ENCODE results near the gene RBM39.

DNA sequence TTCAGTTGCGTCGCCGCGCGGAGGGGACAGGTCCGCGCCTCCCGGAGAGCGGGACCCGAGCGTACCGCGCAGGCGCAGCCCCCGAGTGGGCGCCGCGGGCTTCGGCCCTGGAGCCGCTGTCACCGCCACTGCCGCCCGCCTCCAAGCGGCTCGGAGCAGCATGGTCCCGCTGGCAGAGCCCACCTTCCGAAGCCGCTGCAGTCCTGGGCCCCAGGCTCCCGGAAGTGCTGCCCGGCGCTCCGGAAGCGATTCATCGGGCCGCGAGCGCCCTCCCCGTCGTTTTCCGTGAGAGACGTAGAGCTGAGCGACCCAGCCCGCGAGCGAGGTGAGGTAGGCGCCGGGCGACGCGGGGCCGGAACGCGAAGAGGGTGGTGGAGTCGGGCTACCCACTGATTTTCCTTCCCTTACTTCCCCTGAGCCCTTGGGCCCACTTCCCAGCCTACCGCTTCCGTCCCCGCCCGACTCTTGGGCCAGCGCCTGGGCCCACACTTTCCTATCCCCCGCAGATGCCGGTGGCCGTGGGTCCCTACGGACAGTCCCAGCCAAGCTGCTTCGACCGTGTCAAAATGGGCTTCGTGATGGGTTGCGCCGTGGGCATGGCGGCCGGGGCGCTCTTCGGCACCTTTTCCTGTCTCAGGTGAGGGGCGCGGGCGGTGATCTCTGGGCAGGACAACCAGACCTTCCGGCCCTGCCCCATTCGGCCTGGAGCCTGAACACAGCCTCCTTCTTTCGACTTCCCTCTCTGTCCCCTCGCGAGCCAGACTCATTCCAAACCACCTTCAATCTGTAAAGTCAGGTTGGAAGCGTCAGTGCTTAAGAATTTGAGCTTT lies 42.7 kb downstream of the RBM39 start, which contains the start of the genes NFS1 and ROMO1:
- TF ChIP-seq POLR2A (IDR thresholded peaks at IDR 0.05) = no peak
- TF ChIP-seq, protein P1, sequence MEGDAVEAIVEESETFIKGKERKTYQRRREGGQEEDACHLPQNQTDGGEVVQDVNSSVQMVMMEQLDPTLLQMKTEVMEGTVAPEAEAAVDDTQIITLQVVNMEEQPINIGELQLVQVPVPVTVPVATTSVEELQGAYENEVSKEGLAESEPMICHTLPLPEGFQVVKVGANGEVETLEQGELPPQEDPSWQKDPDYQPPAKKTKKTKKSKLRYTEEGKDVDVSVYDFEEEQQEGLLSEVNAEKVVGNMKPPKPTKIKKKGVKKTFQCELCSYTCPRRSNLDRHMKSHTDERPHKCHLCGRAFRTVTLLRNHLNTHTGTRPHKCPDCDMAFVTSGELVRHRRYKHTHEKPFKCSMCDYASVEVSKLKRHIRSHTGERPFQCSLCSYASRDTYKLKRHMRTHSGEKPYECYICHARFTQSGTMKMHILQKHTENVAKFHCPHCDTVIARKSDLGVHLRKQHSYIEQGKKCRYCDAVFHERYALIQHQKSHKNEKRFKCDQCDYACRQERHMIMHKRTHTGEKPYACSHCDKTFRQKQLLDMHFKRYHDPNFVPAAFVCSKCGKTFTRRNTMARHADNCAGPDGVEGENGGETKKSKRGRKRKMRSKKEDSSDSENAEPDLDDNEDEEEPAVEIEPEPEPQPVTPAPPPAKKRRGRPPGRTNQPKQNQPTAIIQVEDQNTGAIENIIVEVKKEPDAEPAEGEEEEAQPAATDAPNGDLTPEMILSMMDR (IDR thresholded peaks at IDR 0.05) = no peak

Measured in lower leg skin (tissue), 3 donors.